PFSK-1 (cell line): Measurements from ENCODE around the gene ATP6V0B.

Source experiments
- FOXP2 ChIP-seq: optimal IDR thresholded peaks from 2 replicates; pipeline ENCODE3; 2011; ENCODE audit warnings: borderline replicate concordance, control low read depth, inconsistent platforms; ENCODE audit not compliant: insufficient read depth; ENCODE audit errors: extremely low read length, extremely low read depth
- POLR2AphosphoS5 ChIP-seq: IDR thresholded peaks from 2 replicates; pipeline ENCODE4 v1.6.1; 2012; ENCODE audit warnings: low read depth, mild to moderate bottlenecking, control low read depth, low read length, moderate library complexity
- SIN3A ChIP-seq: IDR thresholded peaks from 2 replicates; pipeline ENCODE4 v1.6.1; 2012; ENCODE audit warnings: mild to moderate bottlenecking, low read length, moderate library complexity, borderline replicate concordance; ENCODE audit not compliant: insufficient read depth
- TAF1 ChIP-seq: IDR thresholded peaks from 2 replicates; pipeline ENCODE4 v1.6.1; 2012; ENCODE audit warnings: low read length, control low read depth, borderline replicate concordance; ENCODE audit not compliant: insufficient read depth
- TF ChIP-seq, protein P1 (sequence below), 2 experiments: IDR thresholded peaks; 2 replicates each; pipeline versions ENCODE4 v1.6.1 to v1.8.0; 2011 to 2012; ENCODE audit warnings: low read depth in 2 of 2, low read length in 2 of 2, control low read depth in 1 of 2, inconsistent platforms in 1 of 2, mild to moderate bottlenecking in 1 of 2, moderate library complexity in 1 of 2; ENCODE audit not compliant: insufficient read depth in 1 of 2

DNA sequence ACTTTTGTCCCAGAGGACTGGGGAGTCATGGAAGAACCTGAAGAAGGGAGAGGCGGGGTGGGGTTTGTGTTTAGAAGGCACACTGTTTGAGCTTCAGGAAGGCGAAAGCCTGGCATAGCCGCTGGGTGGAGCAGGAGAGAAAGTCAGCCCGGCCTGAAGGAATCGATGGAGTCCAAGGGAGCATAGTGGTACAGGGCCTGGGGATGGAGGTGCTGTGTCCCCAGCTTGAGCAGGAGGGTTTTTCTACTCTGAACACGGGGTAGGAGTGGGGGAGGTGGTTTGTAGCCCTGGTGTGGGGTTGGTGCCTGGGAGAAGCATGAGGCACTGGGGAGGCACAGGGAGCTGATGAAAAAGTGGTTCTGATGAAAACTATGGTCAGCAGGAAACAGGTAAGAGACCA lies 12.0 kb downstream of the ATP6V0B start:
- TF ChIP-seq POLR2AphosphoS5, result no peak
- no peak for TF ChIP-seq SIN3A
- TF ChIP-seq TAF1, result no peak
- TF ChIP-seq, protein P1, sequence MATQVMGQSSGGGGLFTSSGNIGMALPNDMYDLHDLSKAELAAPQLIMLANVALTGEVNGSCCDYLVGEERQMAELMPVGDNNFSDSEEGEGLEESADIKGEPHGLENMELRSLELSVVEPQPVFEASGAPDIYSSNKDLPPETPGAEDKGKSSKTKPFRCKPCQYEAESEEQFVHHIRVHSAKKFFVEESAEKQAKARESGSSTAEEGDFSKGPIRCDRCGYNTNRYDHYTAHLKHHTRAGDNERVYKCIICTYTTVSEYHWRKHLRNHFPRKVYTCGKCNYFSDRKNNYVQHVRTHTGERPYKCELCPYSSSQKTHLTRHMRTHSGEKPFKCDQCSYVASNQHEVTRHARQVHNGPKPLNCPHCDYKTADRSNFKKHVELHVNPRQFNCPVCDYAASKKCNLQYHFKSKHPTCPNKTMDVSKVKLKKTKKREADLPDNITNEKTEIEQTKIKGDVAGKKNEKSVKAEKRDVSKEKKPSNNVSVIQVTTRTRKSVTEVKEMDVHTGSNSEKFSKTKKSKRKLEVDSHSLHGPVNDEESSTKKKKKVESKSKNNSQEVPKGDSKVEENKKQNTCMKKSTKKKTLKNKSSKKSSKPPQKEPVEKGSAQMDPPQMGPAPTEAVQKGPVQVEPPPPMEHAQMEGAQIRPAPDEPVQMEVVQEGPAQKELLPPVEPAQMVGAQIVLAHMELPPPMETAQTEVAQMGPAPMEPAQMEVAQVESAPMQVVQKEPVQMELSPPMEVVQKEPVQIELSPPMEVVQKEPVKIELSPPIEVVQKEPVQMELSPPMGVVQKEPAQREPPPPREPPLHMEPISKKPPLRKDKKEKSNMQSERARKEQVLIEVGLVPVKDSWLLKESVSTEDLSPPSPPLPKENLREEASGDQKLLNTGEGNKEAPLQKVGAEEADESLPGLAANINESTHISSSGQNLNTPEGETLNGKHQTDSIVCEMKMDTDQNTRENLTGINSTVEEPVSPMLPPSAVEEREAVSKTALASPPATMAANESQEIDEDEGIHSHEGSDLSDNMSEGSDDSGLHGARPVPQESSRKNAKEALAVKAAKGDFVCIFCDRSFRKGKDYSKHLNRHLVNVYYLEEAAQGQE (IDR thresholded peaks at IDR 0.05; ENCODE audit: insufficient read depth in 1 of 2, low read depth in 2 of 2, low read length in 2 of 2), result no peak
- TF ChIP-seq FOXP2, result no peak
